Neural progenitor cell (in vitro differentiated cells): ENCODE measurements around the gene MDM4.

Experiments
- EZH2 ChIP-seq: fragments of 200-600 bp; sonication (generic); IDR thresholded peaks from 2 replicates; pipeline ENCODE4 v1.6.1; 2017; ENCODE audit warnings: antibody characterized with exemption, mild to moderate bottlenecking, moderate library complexity
- EZH2phosphoT487 ChIP-seq: fragments of 200-600 bp; sonication (generic); IDR thresholded peaks from 2 replicates; pipeline ENCODE4 v1.6.1; 2017; ENCODE audit warnings: antibody characterized with exemption
- TF ChIP-seq, protein P1 (sequence below): fragments of 200-600 bp; sonication (generic); IDR thresholded peaks from 2 replicates; pipeline ENCODE4 v1.5.1; 2017; ENCODE audit warnings: antibody characterized with exemption, mild to moderate bottlenecking

DNA sequence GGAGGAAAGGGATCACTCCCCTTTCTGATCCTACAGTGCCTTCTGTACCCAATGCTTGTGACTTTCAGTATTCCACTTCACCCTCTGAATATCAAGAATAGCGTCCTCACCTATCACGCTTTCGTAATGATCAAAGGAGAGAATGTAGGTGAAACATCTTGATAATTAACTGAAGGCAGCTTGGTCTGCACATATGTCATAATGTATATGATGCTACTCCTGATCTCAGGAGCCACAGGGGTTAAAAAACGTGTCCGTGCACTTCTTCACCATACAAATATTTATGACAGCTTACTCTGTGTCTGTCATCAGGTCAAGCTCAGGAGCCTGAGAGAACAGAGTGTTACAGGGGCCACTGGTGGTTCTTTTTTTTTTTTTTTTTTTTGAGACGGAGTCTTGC is 20.4 kb upstream of the MDM4 start:
- TF ChIP-seq, protein P1, sequence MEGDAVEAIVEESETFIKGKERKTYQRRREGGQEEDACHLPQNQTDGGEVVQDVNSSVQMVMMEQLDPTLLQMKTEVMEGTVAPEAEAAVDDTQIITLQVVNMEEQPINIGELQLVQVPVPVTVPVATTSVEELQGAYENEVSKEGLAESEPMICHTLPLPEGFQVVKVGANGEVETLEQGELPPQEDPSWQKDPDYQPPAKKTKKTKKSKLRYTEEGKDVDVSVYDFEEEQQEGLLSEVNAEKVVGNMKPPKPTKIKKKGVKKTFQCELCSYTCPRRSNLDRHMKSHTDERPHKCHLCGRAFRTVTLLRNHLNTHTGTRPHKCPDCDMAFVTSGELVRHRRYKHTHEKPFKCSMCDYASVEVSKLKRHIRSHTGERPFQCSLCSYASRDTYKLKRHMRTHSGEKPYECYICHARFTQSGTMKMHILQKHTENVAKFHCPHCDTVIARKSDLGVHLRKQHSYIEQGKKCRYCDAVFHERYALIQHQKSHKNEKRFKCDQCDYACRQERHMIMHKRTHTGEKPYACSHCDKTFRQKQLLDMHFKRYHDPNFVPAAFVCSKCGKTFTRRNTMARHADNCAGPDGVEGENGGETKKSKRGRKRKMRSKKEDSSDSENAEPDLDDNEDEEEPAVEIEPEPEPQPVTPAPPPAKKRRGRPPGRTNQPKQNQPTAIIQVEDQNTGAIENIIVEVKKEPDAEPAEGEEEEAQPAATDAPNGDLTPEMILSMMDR = no peak
- no peak for TF ChIP-seq EZH2
- TF ChIP-seq EZH2phosphoT487 = no peak
